HepG2 (cell line): Measurements from ENCODE around the gene GDF9. TPM values are rescaled to one million over a fixed set of nuclear protein-coding genes. Genes with fewer than 3 reads are reported as not detected.

Source experiments
- ATAC-seq: fragments of 200-7000 bp; cut with Tn5 transposase; 3 replicates; pipeline ENCODE4 v1.9.1; 2020; ENCODE audit warnings: mild to moderate bottlenecking, moderate library complexity
- BruUV-seq: library from RNA; stranded (reverse); fragments of 400-500 nt; replicated peaks from 2 replicates; lab custom pipeline; 2021; lab: Mats Ljungman, UMichigan
- CTCF ChIA-PET: fragments of 300-600 bp; formaldehyde crosslinking; extraction: SDS; loops from one replicate; lab custom pipeline; 2021; ENCODE audit warnings: low total read pairs, inconsistent platforms, low intra/inter-chr PET ratio; lab: Yijun Ruan, JAX
- POLR2A ChIA-PET: fragments of 350-600 bp; sonication (Branson Sonifier 250); formaldehyde crosslinking; loops from one replicate; lab custom pipeline; 2020; ENCODE audit warnings: antibody characterized with exemption, inconsistent platforms; lab: Yijun Ruan, JAX
- DNase-seq: peaks from one replicate; pipeline ENCODE4 v3.0.0-alpha.2; 2015; ENCODE audit warnings: low spot score
- FAIRE-seq: peaks from 3 replicates; lab custom pipeline; 2011; peaks lifted over from hg19 to GRCh38; lab: Jason Lieb, UNC
- H2AFZ ChIP-seq: one replicate; pipeline ENCODE4 v1.6.1; 2011; ENCODE audit warnings: low read length, inconsistent platforms
- H3K27ac ChIP-seq: fragments of 300-600 bp; 3 replicates; pipeline ENCODE4 v1.8.0; 2011; ENCODE audit warnings: mixed run types, mild to moderate bottlenecking, mixed read lengths, low read length, inconsistent platforms; ENCODE audit not compliant: insufficient read depth; ENCODE audit errors: extremely low read length
- H3K27me3 ChIP-seq, 2 experiments: fragments of 200-600 bp in 1 of 2; 2 replicates in 1 of 2; 3 replicates in 1 of 2; pipeline versions ENCODE4 v1.6.0 to v1.8.0; 2011; ENCODE audit warnings: low read length in 2 of 2, mild to moderate bottlenecking in 2 of 2, moderate library complexity in 2 of 2, inconsistent platforms in 1 of 2; ENCODE audit not compliant: insufficient read depth in 2 of 2, control insufficient read depth in 1 of 2
- H3K36me3 ChIP-seq, 2 experiments: fragments of 200-600 bp in 1 of 2; replicated peaks in 1 of 2; 2 replicates in 1 of 2; 3 replicates in 1 of 2; pipeline versions ENCODE4 v1.5.1 to v1.8.0; 2011; ENCODE audit warnings: low read length in 2 of 2, inconsistent platforms in 1 of 2; ENCODE audit not compliant: insufficient read depth in 2 of 2, control insufficient read depth in 1 of 2
- H3K4me1 ChIP-seq: 2 replicates; pipeline ENCODE4 v1.5.1; 2012; ENCODE audit warnings: low read length, inconsistent platforms; ENCODE audit not compliant: insufficient read depth
- H3K4me2 ChIP-seq: 2 replicates; pipeline ENCODE4 v1.6.0; 2011; ENCODE audit warnings: low read depth, low read length, inconsistent platforms
- H3K4me3 ChIP-seq, 3 experiments: fragments of 200-600 bp in 1 of 3; sonication (generic), shearing (Covaris generic) in 1 of 3; replicated peaks in 1 of 3; 2 replicates each; pipeline ENCODE4 v1.5.1; 2011 to 2016; ENCODE audit warnings: low read length in 3 of 3, inconsistent platforms in 2 of 3, low read depth in 2 of 3, mild to moderate bottlenecking in 2 of 3, control low read depth in 1 of 3, mixed read lengths in 1 of 3; ENCODE audit not compliant: insufficient read depth in 1 of 3
- H3K79me2 ChIP-seq: one replicate; pipeline ENCODE4 v1.6.1; 2011; ENCODE audit warnings: low read length, inconsistent platforms; ENCODE audit not compliant: insufficient read depth
- H3K9ac ChIP-seq: 2 replicates; pipeline ENCODE4 v1.6.0; 2011; ENCODE audit warnings: mild to moderate bottlenecking, low read depth, low read length, inconsistent platforms; ENCODE audit not compliant: insufficient read depth
- H3K9me3 ChIP-seq: 2 replicates; pipeline ENCODE4 v1.5.1; 2012; ENCODE audit warnings: mild to moderate bottlenecking, low read length
- H4K20me1 ChIP-seq: 2 replicates; pipeline ENCODE4 v1.6.0; 2011; ENCODE audit warnings: inconsistent platforms, mild to moderate bottlenecking, low read length, moderate library complexity; ENCODE audit not compliant: insufficient read depth
- BCLAF1 ChIP-seq: fragments of 450-650 bp; IDR thresholded peaks from 2 replicates; pipeline ENCODE4 v1.6.1; 2017; ENCODE audit warnings: mild to moderate bottlenecking
- CREB1 ChIP-seq, 2 experiments: fragments of 450-650 bp in 1 of 2; IDR thresholded peaks; 2 replicates each; pipeline ENCODE4 v1.6.1; 2016 to 2017; ENCODE audit warnings: control low read depth in 1 of 2, mild to moderate bottlenecking in 1 of 2, missing compliant biosample characterization in 1 of 2, missing genetic modification characterization in 1 of 2
- JUN ChIP-seq: sonication (generic); formaldehyde crosslinking; IDR thresholded peaks from 2 replicates; pipeline ENCODE4 v1.4.0; 2020; ENCODE audit warnings: mild to moderate bottlenecking, missing genetic modification reagents
- KMT2A ChIP-seq: sonication (generic); formaldehyde crosslinking; IDR thresholded peaks from 2 replicates; pipeline ENCODE4 v1.4.0; 2020; ENCODE audit warnings: missing genetic modification reagents
- SNRNP70 ChIP-seq: fragments of 200-400 bp; formaldehyde crosslinking; IDR thresholded peaks from 2 replicates; pipeline ENCODE4 v1.6.1; 2017; ENCODE audit warnings: mild to moderate bottlenecking, low read depth, low read length, moderate library complexity
- SRSF1 ChIP-seq: fragments of 200-400 bp; formaldehyde crosslinking; optimal IDR thresholded peaks from 2 replicates; pipeline ENCODE3; 2017; ENCODE audit warnings: mild to moderate bottlenecking, low read depth, low read length, moderate library complexity
- THAP9 ChIP-seq: sonication (generic); formaldehyde crosslinking; IDR thresholded peaks from 2 replicates; pipeline ENCODE4; 2020; ENCODE audit warnings: missing genetic modification reagents, mild to moderate bottlenecking, borderline replicate concordance
- ZBTB25 ChIP-seq: IDR thresholded peaks from 2 replicates; pipeline ENCODE4 v1.6.1; 2018; ENCODE audit warnings: missing genetic modification reagents
- ZNF512B ChIP-seq: sonication (generic); formaldehyde crosslinking; IDR thresholded peaks from 2 replicates; pipeline ENCODE4 v1.5.1; 2020; ENCODE audit warnings: missing genetic modification reagents, mild to moderate bottlenecking, borderline replicate concordance
- ZNF639 ChIP-seq: conservative IDR thresholded peaks from 2 replicates; pipeline ENCODE4 v1.6.1; 2018; ENCODE audit warnings: missing genetic modification reagents
- WGBS: methylation state at CpG from one replicate; pipeline ENCODE4 v1.1.6; 2017; ENCODE audit warnings: low lambda C conversion rate; 5-methylcytosine and 5-hydroxymethylcytosine counted together
- in situ Hi-C: cut with HindIII; loops from 2 replicates; pipeline ENCODE4 v1.10.0; 2017; ENCODE audit warnings: low pct_unique_long_range_greater_than_20kb; ENCODE audit not compliant: extremely low pct_ligation_motif_present
- intact Hi-C: fragments of 100-400 bp; cut with micrococcal nuclease; formaldehyde crosslinking; loops from one replicate; pipeline ENCODE4 v1.10.0; 2022; ENCODE audit not compliant: unreplicated experiment
- polyA plus RNA-seq, 8 experiments: library from polyadenylated mRNA; depleted of rRNA in 3 of 8; stranded (reverse) in 7 of 8; unstranded in 1 of 8; fragments of >200 nt; fragmentation: Illumina TruSeq in 4 of 8; extraction: Trizol in 4 of 8; gene quantifications; 2 replicates each; pipeline versions ENCODE4 v1.2.1 to v1.2.3, GENCODE V29; 2011 to 2016; ENCODE audit warnings: low read depth in 4 of 8, missing spikeins in 1 of 8, mixed read lengths in 1 of 8; ENCODE audit not compliant: insufficient read depth in 1 of 8
- total RNA-seq, 5 experiments: library from RNA; depleted of rRNA; stranded (reverse); fragments of >200 nt; fragmentation: Illumina TruSeq; extraction: Trizol; gene quantifications; 2 replicates each; pipeline ENCODE4 v1.2.3, GENCODE V29; 2016; ENCODE audit warnings: low read depth in 1 of 5

Gene GDF9
- total and polyA plus RNA-seq, 2 of the 13 experiments (the other 11 are each of a cell fraction or from before 2014, with no cell fraction given), result 0.33 to 0.38 TPM

- Histone ChIP-seq H3K27ac (no peak overlapping the region), H2AFZ (peak overlapping the region; percentile 84), H3K27me3 (no peaks in the 10 kb centered on the region), H3K9me3 (no peaks in the 10 kb centered on the region), H3K4me1 (peaks cover 74% of the 10 kb centered on the region), H4K20me1 (no peaks in the 10 kb centered on the region), H3K79me2 (no peaks in the 10 kb centered on the region), H3K36me3 (no peaks in the 10 kb centered on the region), H3K4me2 (peak overlapping the region; percentile 71), H3K9ac (peak overlapping the region; percentile 54), H3K4me3 (peak overlapping the region; percentile 45 to 63 (median 47))
- 66% methylated on average over 18 of the region's 18 CpGs for WGBS
- CTCF ChIA-PET, result no interaction called here
- in situ Hi-C loops, result no loop called here
- intact Hi-C loops, result no loop called here
- ATAC-seq (no peak), FAIRE-seq (no peak), DNase-seq (no peak)
- BruUV-seq, result no TSS peak
- POLR2A ChIA-PET, result no interaction called here
- no peak for TF ChIP-seq ZNF639 (CRISPR knock-in tag)
- TF ChIP-seq JUN (CRISPR knock-in tag), result no peak
- TF ChIP-seq SNRNP70, result no peak
- TF ChIP-seq CREB1 (IDR thresholded peaks at IDR 0.05), result no peak
- no peak for TF ChIP-seq CREB1 (CRISPR knock-in tag; IDR thresholded peaks at IDR 0.05)
- no peak for TF ChIP-seq ZNF512B (CRISPR knock-in tag)
- no peak for TF ChIP-seq ZBTB25 (CRISPR knock-in tag)
- TF ChIP-seq KMT2A (CRISPR knock-in tag), result no peak
- TF ChIP-seq BCLAF1, result no peak
- TF ChIP-seq THAP9 (CRISPR knock-in tag), result no peak
- no peak for TF ChIP-seq SRSF1
Observed at GRCh38 chr5:132812123-132812765, 54.0 kb downstream of the GDF9 start.
